Measurements from ENCODE around the gene CUL2. TPM values are rescaled to one million over a fixed set of nuclear protein-coding genes. Genes with fewer than 3 reads are reported as not detected.

CUL2 gene
- total RNA-seq, 1 experiment from 2014 or later: 36.1 TPM

- H3K4me3 ChIP-seq (replicated peaks in 1 of 2; ENCODE audit: low read depth in 1 of 2, low read length in 2 of 2): no peak overlapping the region
- ChIA-PET POLR2A (no interaction called here), RAD21 (ENCODE audit: low non-redundant PET in 1 of 2, low total read pairs in 2 of 2, uncharacterized antibody in 2 of 2, unreplicated experiment in 2 of 2) (no interaction called here), CTCF (interaction anchor here (0.7 to 1.8 kb wide), 2 partner anchors 34 to 294 kb away, joined by 3 to 5 read pairs; no protein-coding TSS in a partner anchor)
- no peaks in the 10 kb centered on the region for H3K27me3 ChIP-seq (ENCODE audit: insufficient read depth, low read length)
- no peak overlapping the region for H2AFZ ChIP-seq (ENCODE audit: low read depth, low read length, poor library complexity, severe bottlenecking)
- no peak for DNase-seq (ENCODE audit: low read depth, low spot score)
- H3K27ac ChIP-seq (ENCODE audit: low read depth, low read length): no peak overlapping the region
- TF ChIP-seq YY1 (IDR thresholded peaks at IDR 0.05; ENCODE audit: extremely low read depth, insufficient replicate concordance, low read depth, low read length) (no peak), ZNF274 (IDR thresholded peaks at IDR 0.05; ENCODE audit: low read depth, low read length) (no peak), EZH2phosphoT487 (IDR thresholded peaks at IDR 0.05; ENCODE audit: borderline replicate concordance) (no peak), ZBTB33 (IDR thresholded peaks at IDR 0.05; ENCODE audit: extremely low read depth, insufficient replicate concordance, low read length) (no peak), CEBPB (IDR thresholded peaks at IDR 0.05; ENCODE audit: low read depth) (no peak), REST (IDR thresholded peaks at IDR 0.05; ENCODE audit: low read depth) (no peak), ATF3 (IDR thresholded peaks at IDR 0.05) (no peak), SRF (IDR thresholded peaks at IDR 0.05; ENCODE audit: low read depth) (no peak), SP1 (IDR thresholded peaks at IDR 0.05; ENCODE audit: low read depth) (no peak), EGR1 (IDR thresholded peaks at IDR 0.05; ENCODE audit: low read depth) (no peak), POLR2AphosphoS5 (IDR thresholded peaks at IDR 0.05; ENCODE audit: low read depth, low read length) (no peak), FOSL1 (IDR thresholded peaks at IDR 0.05; ENCODE audit: low read depth) (no peak), ZFX (IDR thresholded peaks at IDR 0.05) (no peak), JUND (IDR thresholded peaks at IDR 0.05) (no peak), SIN3A (IDR thresholded peaks at IDR 0.05; ENCODE audit: low read depth) (no peak), RAD21 (IDR thresholded peaks at IDR 0.05; ENCODE audit: low read depth) (no peak), ELF1 (IDR thresholded peaks at IDR 0.05; ENCODE audit: borderline replicate concordance, low read depth) (no peak), EZH2 (IDR thresholded peaks at IDR 0.05) (no peak), CTCF (IDR thresholded peaks at IDR 0.05 in 2 of 3, conservative IDR thresholded peaks at IDR 0.05 in 1 of 3; ENCODE audit: borderline replicate concordance in 1 of 3, insufficient read depth in 1 of 3, low read depth in 2 of 3, low read length in 2 of 3) (no peak)
- H4K20me1 ChIP-seq (ENCODE audit: insufficient read depth): no peaks in the 10 kb centered on the region
- H3K9ac ChIP-seq (ENCODE audit: low read length): no peak overlapping the region
- no peaks in the 10 kb centered on the region for H3K9me3 ChIP-seq (ENCODE audit: control insufficient read depth in 1 of 2, insufficient read depth in 1 of 2, low read depth in 1 of 2, low read length in 2 of 2)
- ATAC-seq: no peak
- H3K4me1 ChIP-seq (ENCODE audit: control insufficient read depth in 1 of 2, insufficient read depth in 2 of 2, low read length in 2 of 2): no peaks in the 10 kb centered on the region; a peak in 2 of 4 replicates
- no peaks in the 10 kb centered on the region for H3K79me2 ChIP-seq (ENCODE audit: insufficient read depth, low read length)
- H3K36me3 ChIP-seq (ENCODE audit: control insufficient read depth in 1 of 2, insufficient read depth in 2 of 2, low read length in 2 of 2): no peaks in the 10 kb centered on the region
- H3K4me2 ChIP-seq (ENCODE audit: low read length): no peak overlapping the region
- intact Hi-C loops (cut with micrococcal nuclease): loop anchor here (5.0 kb wide), 1 partner anchor 302 kb away; no protein-coding TSS in a partner anchor
- no peaks in the 10 kb centered on the region for H3K9me2 ChIP-seq (ENCODE audit: insufficient read depth)
- BruUV-seq (replicated peaks): no TSS peak
These were observed 130.4 kb downstream of the CUL2 start for GRCh38 chr10:34959786-34960185.

All from HCT116 (cell line).